ENCODE data around the gene RAB6B. TPM values are rescaled to one million over a fixed set of nuclear protein-coding genes. Genes with fewer than 3 reads are reported as not detected.
"Not testable (repeated sequence)": the region's sequence is repeated elsewhere in the genome, so short reads cannot be mapped to it uniquely, and the experiment has no call there.

Gene RAB6B
- total RNA-seq, 1 donor from 2014 or later = 1.6 TPM

- H3K36me3 ChIP-seq (ENCODE audit: control insufficient read depth in 3 of 3, insufficient read depth in 3 of 3, low read length in 3 of 3) = no peaks in the 10 kb centered on the region
- H3K9ac ChIP-seq (ENCODE audit: low read depth in 1 of 3, low read length in 3 of 3) = no peak overlapping the region
- H3K4me1 ChIP-seq (ENCODE audit: control insufficient read depth in 3 of 3, insufficient read depth in 3 of 3, low read length in 3 of 3) = no peaks in the 10 kb centered on the region
- no peaks in the 10 kb centered on the region for H3K27me3 ChIP-seq (ENCODE audit: control insufficient read depth in 3 of 3, insufficient read depth in 3 of 3, low read length in 3 of 3)
- H3K27ac ChIP-seq (ENCODE audit: low read depth, low read length) = no peak overlapping the region
- no peak overlapping the region for H3K4me3 ChIP-seq (ENCODE audit: low read length in 3 of 3)
- H3K9me3 ChIP-seq (ENCODE audit: control insufficient read depth in 3 of 3, low read length in 3 of 3) = no peaks in the 10 kb centered on the region
Observed at GRCh38 chr3:133792171-133792763, 103.4 kb downstream of the RAB6B start.

GRCh38 chr3:133788024-133788423, 107.7 kb downstream of the RAB6B start:
- Histone ChIP-seq H3K27ac (ENCODE audit: low read depth, low read length) (no peak overlapping the region), H3K4me1 (ENCODE audit: control insufficient read depth in 3 of 3, insufficient read depth in 3 of 3, low read length in 3 of 3) (no peaks in the 10 kb centered on the region), H3K9ac (ENCODE audit: low read depth in 1 of 3, low read length in 3 of 3) (no peak overlapping the region)

GRCh38 chr3:133783762-133784161, 111.9 kb downstream of the RAB6B start:
- no peak overlapping the region for H3K9ac ChIP-seq (ENCODE audit: low read depth in 1 of 3, low read length in 3 of 3)
- H3K4me3 ChIP-seq (ENCODE audit: low read length in 3 of 3) = no peak overlapping the region
- H3K36me3 ChIP-seq (ENCODE audit: control insufficient read depth in 3 of 3, insufficient read depth in 3 of 3, low read length in 3 of 3) = no peaks in the 10 kb centered on the region
- no peaks in the 10 kb centered on the region for H3K4me1 ChIP-seq (ENCODE audit: control insufficient read depth in 3 of 3, insufficient read depth in 3 of 3, low read length in 3 of 3)
- H3K27ac ChIP-seq (ENCODE audit: low read depth, low read length) = no peak overlapping the region
- H3K9me3 ChIP-seq (ENCODE audit: control insufficient read depth in 3 of 3, low read length in 3 of 3) = no peaks in the 10 kb centered on the region
- no peaks in the 10 kb centered on the region for H3K27me3 ChIP-seq (ENCODE audit: control insufficient read depth in 3 of 3, insufficient read depth in 3 of 3, low read length in 3 of 3)

More at GRCh38 chr3:133788024-133788423, 107.7 kb downstream of the RAB6B start:
- no peak overlapping the region for H3K4me3 ChIP-seq (ENCODE audit: low read length in 3 of 3)
- H3K36me3 ChIP-seq (ENCODE audit: control insufficient read depth in 3 of 3, insufficient read depth in 3 of 3, low read length in 3 of 3) = no peaks in the 10 kb centered on the region
- H3K27me3 ChIP-seq (ENCODE audit: control insufficient read depth in 3 of 3, insufficient read depth in 3 of 3, low read length in 3 of 3) = no peaks in the 10 kb centered on the region
- H3K9me3 ChIP-seq (ENCODE audit: control insufficient read depth in 3 of 3, low read length in 3 of 3) = no peaks in the 10 kb centered on the region

- H3K4me3 ChIP-seq (ENCODE audit: low read length in 3 of 3) = no peak overlapping the region
- no peak overlapping the region for H3K27ac ChIP-seq (ENCODE audit: low read depth, low read length)
- no peaks in the 10 kb centered on the region for H3K36me3 ChIP-seq (ENCODE audit: control insufficient read depth in 3 of 3, insufficient read depth in 3 of 3, low read length in 3 of 3)
- no peak overlapping the region for H3K9ac ChIP-seq (ENCODE audit: low read depth in 1 of 3, low read length in 3 of 3)
- no peaks in the 10 kb centered on the region for H3K9me3 ChIP-seq (ENCODE audit: control insufficient read depth in 3 of 3, low read length in 3 of 3)
- no peaks in the 10 kb centered on the region for H3K4me1 ChIP-seq (ENCODE audit: control insufficient read depth in 3 of 3, insufficient read depth in 3 of 3, low read length in 3 of 3)
- no peaks in the 10 kb centered on the region for H3K27me3 ChIP-seq (ENCODE audit: control insufficient read depth in 3 of 3, insufficient read depth in 3 of 3, low read length in 3 of 3)
Observed at GRCh38 chr3:133782454-133782853, 113.2 kb downstream of the RAB6B start.

- H3K27me3 ChIP-seq (ENCODE audit: control insufficient read depth in 3 of 3, insufficient read depth in 3 of 3, low read length in 3 of 3) = no peaks in the 10 kb centered on the region
- H3K9ac ChIP-seq (ENCODE audit: low read depth in 1 of 3, low read length in 3 of 3) = no peak overlapping the region
Observed at GRCh38 chr3:133781570-133781969, 114.1 kb downstream of the RAB6B start.

GRCh38 chr3:133780756-133781155, 114.9 kb downstream of the RAB6B start:
- not testable (repeated sequence) for H3K36me3 ChIP-seq (ENCODE audit: control insufficient read depth in 3 of 3, insufficient read depth in 3 of 3, low read length in 3 of 3); H3K9me3 ChIP-seq (ENCODE audit: control insufficient read depth in 3 of 3, low read length in 3 of 3); H3K4me3 ChIP-seq (ENCODE audit: low read length in 3 of 3); H3K27me3 ChIP-seq (ENCODE audit: control insufficient read depth in 3 of 3, insufficient read depth in 3 of 3, low read length in 3 of 3); H3K9ac ChIP-seq (ENCODE audit: low read depth in 1 of 3, low read length in 3 of 3); H3K27ac ChIP-seq (ENCODE audit: low read depth, low read length); H3K4me1 ChIP-seq (ENCODE audit: control insufficient read depth in 3 of 3, insufficient read depth in 3 of 3, low read length in 3 of 3)

More at GRCh38 chr3:133781570-133781969, 114.1 kb downstream of the RAB6B start:
- Histone ChIP-seq H3K9me3 (ENCODE audit: control insufficient read depth in 3 of 3, low read length in 3 of 3) (no peaks in the 10 kb centered on the region), H3K4me1 (ENCODE audit: control insufficient read depth in 3 of 3, insufficient read depth in 3 of 3, low read length in 3 of 3) (no peaks in the 10 kb centered on the region), H3K36me3 (ENCODE audit: control insufficient read depth in 3 of 3, insufficient read depth in 3 of 3, low read length in 3 of 3) (no peaks in the 10 kb centered on the region), H3K4me3 (ENCODE audit: low read length in 3 of 3) (no peak overlapping the region), H3K27ac (ENCODE audit: low read depth, low read length) (no peak overlapping the region)

GRCh38 chr3:133779626-133780203, 116.0 kb downstream of the RAB6B start:
- no peaks in the 10 kb centered on the region for H3K36me3 ChIP-seq (ENCODE audit: control insufficient read depth in 3 of 3, insufficient read depth in 3 of 3, low read length in 3 of 3)
- H3K9ac ChIP-seq (ENCODE audit: low read depth in 1 of 3, low read length in 3 of 3) = no peak overlapping the region
- H3K27me3 ChIP-seq (ENCODE audit: control insufficient read depth in 3 of 3, insufficient read depth in 3 of 3, low read length in 3 of 3) = no peaks in the 10 kb centered on the region
- H3K9me3 ChIP-seq (ENCODE audit: control insufficient read depth in 3 of 3, low read length in 3 of 3) = no peaks in the 10 kb centered on the region
- no peak overlapping the region for H3K4me3 ChIP-seq (ENCODE audit: low read length in 3 of 3)
- no peak overlapping the region for H3K27ac ChIP-seq (ENCODE audit: low read depth, low read length)
- H3K4me1 ChIP-seq (ENCODE audit: control insufficient read depth in 3 of 3, insufficient read depth in 3 of 3, low read length in 3 of 3) = no peaks in the 10 kb centered on the region

GRCh38 chr3:133777807-133778568, 117.7 kb downstream of the RAB6B start:
- no peaks in the 10 kb centered on the region for H3K36me3 ChIP-seq (ENCODE audit: control insufficient read depth in 3 of 3, insufficient read depth in 3 of 3, low read length in 3 of 3)
- H3K27ac ChIP-seq (ENCODE audit: low read depth, low read length) = no peak overlapping the region
- H3K9me3 ChIP-seq (ENCODE audit: control insufficient read depth in 3 of 3, low read length in 3 of 3) = no peaks in the 10 kb centered on the region
- H3K4me1 ChIP-seq (ENCODE audit: control insufficient read depth in 3 of 3, insufficient read depth in 3 of 3, low read length in 3 of 3) = no peaks in the 10 kb centered on the region
- H3K4me3 ChIP-seq (ENCODE audit: low read length in 3 of 3) = no peak overlapping the region
- H3K27me3 ChIP-seq (ENCODE audit: control insufficient read depth in 3 of 3, insufficient read depth in 3 of 3, low read length in 3 of 3) = no peaks in the 10 kb centered on the region
- no peak overlapping the region for H3K9ac ChIP-seq (ENCODE audit: low read depth in 1 of 3, low read length in 3 of 3)

- Histone ChIP-seq H3K27ac (ENCODE audit: low read depth, low read length) (no peak overlapping the region), H3K27me3 (ENCODE audit: control insufficient read depth in 3 of 3, insufficient read depth in 3 of 3, low read length in 3 of 3) (no peaks in the 10 kb centered on the region), H3K9ac (ENCODE audit: low read depth in 1 of 3, low read length in 3 of 3) (no peak overlapping the region), H3K4me3 (ENCODE audit: low read length in 3 of 3) (no peak overlapping the region), H3K9me3 (ENCODE audit: control insufficient read depth in 3 of 3, low read length in 3 of 3) (no peaks in the 10 kb centered on the region), H3K4me1 (ENCODE audit: control insufficient read depth in 3 of 3, insufficient read depth in 3 of 3, low read length in 3 of 3) (no peaks in the 10 kb centered on the region), H3K36me3 (ENCODE audit: control insufficient read depth in 3 of 3, insufficient read depth in 3 of 3, low read length in 3 of 3) (no peaks in the 10 kb centered on the region)
Observed at GRCh38 chr3:133776794-133777438, 118.8 kb downstream of the RAB6B start.

GRCh38 chr3:133775835-133776234, 119.8 kb downstream of the RAB6B start:
- Histone ChIP-seq H3K27me3 (ENCODE audit: control insufficient read depth in 3 of 3, insufficient read depth in 3 of 3, low read length in 3 of 3) (no peaks in the 10 kb centered on the region), H3K36me3 (ENCODE audit: control insufficient read depth in 3 of 3, insufficient read depth in 3 of 3, low read length in 3 of 3) (no peaks in the 10 kb centered on the region), H3K4me3 (ENCODE audit: low read length in 3 of 3) (no peak overlapping the region), H3K9me3 (ENCODE audit: control insufficient read depth in 3 of 3, low read length in 3 of 3) (no peaks in the 10 kb centered on the region), H3K9ac (ENCODE audit: low read depth in 1 of 3, low read length in 3 of 3) (no peak overlapping the region), H3K4me1 (ENCODE audit: control insufficient read depth in 3 of 3, insufficient read depth in 3 of 3, low read length in 3 of 3) (no peaks in the 10 kb centered on the region), H3K27ac (ENCODE audit: low read depth, low read length) (no peak overlapping the region)
